Smooth muscle cell (in vitro differentiated cells): ENCODE measurements around the gene CLSTN2. TPM values are rescaled to one million over a fixed set of nuclear protein-coding genes. Genes with fewer than 3 reads are reported as not detected.

Source experiments
- DNase-seq: peaks from one replicate; lab custom pipeline; 2025; ENCODE audit not compliant: unreplicated experiment; lab: John Stamatoyannopoulos, UW
- H2AFZ ChIP-seq: fragments of 200-600 bp; sonication (generic); 2 replicates; pipeline ENCODE4 v1.6.0; 2016; ENCODE audit warnings: antibody characterized with exemption, low read depth, mild to moderate bottlenecking
- H3F3A ChIP-seq: fragments of 200-600 bp; sonication (generic); 2 replicates; pipeline ENCODE4 v1.6.0; 2017; ENCODE audit warnings: antibody characterized with exemption, low read depth
- H3K27ac ChIP-seq: fragments of 200-600 bp; sonication (generic); 2 replicates; pipeline ENCODE4 v1.5.1; 2016; ENCODE audit warnings: low read depth, mild to moderate bottlenecking
- H3K27me3 ChIP-seq: fragments of 200-600 bp; sonication (generic); 2 replicates; pipeline ENCODE4 v1.6.1; 2016; ENCODE audit warnings: low read depth, mild to moderate bottlenecking
- H3K36me3 ChIP-seq: fragments of 200-600 bp; sonication (generic); 2 replicates; pipeline ENCODE4 v1.5.1; 2016; ENCODE audit warnings: low read depth
- H3K4me1 ChIP-seq: fragments of 200-600 bp; sonication (generic); 2 replicates; pipeline ENCODE4 v1.5.1; 2016; ENCODE audit warnings: low read depth
- H3K4me2 ChIP-seq: fragments of 200-600 bp; sonication (generic); 2 replicates; pipeline ENCODE4 v1.6.0; 2016; ENCODE audit warnings: mild to moderate bottlenecking
- H3K4me3 ChIP-seq: fragments of 200-600 bp; sonication (generic); 2 replicates; pipeline ENCODE4 v1.5.1; 2016; ENCODE audit warnings: mild to moderate bottlenecking
- H3K79me2 ChIP-seq: fragments of 200-600 bp; sonication (generic); 2 replicates; pipeline ENCODE4 v1.6.0; 2016; ENCODE audit warnings: low read depth, mild to moderate bottlenecking
- H3K9ac ChIP-seq: fragments of 200-600 bp; sonication (generic); 2 replicates; pipeline ENCODE4 v1.6.0; 2016; ENCODE audit warnings: low read depth
- H3K9me3 ChIP-seq: fragments of 200-600 bp; sonication (generic); replicated peaks from 2 replicates; pipeline ENCODE4 v1.5.1; 2016; ENCODE audit warnings: low read depth
- H4K20me1 ChIP-seq: fragments of 200-600 bp; sonication (generic); 2 replicates; pipeline ENCODE4 v1.6.0; 2016; ENCODE audit warnings: low read depth
- CTCF ChIP-seq: fragments of 200-600 bp; sonication (generic); IDR thresholded peaks from 2 replicates; pipeline ENCODE4 v1.5.1; 2017; ENCODE audit warnings: borderline replicate concordance, mild to moderate bottlenecking, antibody characterized with exemption; ENCODE audit not compliant: insufficient read depth, poor library complexity, severe bottlenecking
- WGBS: methylation state at CpG from one replicate; pipeline ENCODE4 v1.1.7; 2016; ENCODE audit warnings: low lambda C conversion rate; 5-methylcytosine and 5-hydroxymethylcytosine counted together
- polyA plus RNA-seq: library from polyadenylated mRNA; unstranded; fragments of >200 nt; fragmentation: Nextera tagmentation; extraction: Ambion mirVana; gene quantifications from 2 replicates; pipeline ENCODE4 v1.2.1, GENCODE V29; 2016
- total RNA-seq: library from RNA; depleted of rRNA; stranded (reverse); fragments of >200 nt; gene quantifications from 2 replicates; pipeline ENCODE4 v1.2.3, GENCODE V29; 2014

Gene CLSTN2
- total and polyA plus RNA-seq, 2 experiments from 2014 or later: 0.91 to 1.5 TPM

- Histone ChIP-seq H3K79me2 (no peaks in the 10 kb centered on the region), H3K27ac (no peak overlapping the region), H3K9ac (no peak overlapping the region), H3K27me3 (no peaks in the 10 kb centered on the region), H3K36me3 (no peaks in the 10 kb centered on the region), H3K9me3 (no peaks in the 10 kb centered on the region), H3K4me2 (no peak overlapping the region), H3K4me3 (no peak overlapping the region), H4K20me1 (no peaks in the 10 kb centered on the region), H3F3A (no peaks in the 10 kb centered on the region), H2AFZ (no peak overlapping the region), H3K4me1 (peaks cover 4% of the 10 kb centered on the region)
- DNase-seq: no peak
- 81% methylated on average over 3 of the region's 3 CpGs for WGBS
- no peak for TF ChIP-seq CTCF
Measured at GRCh38 chr3:140394488-140395133, 459.6 kb downstream of the CLSTN2 start.

GRCh38 chr3:140395134-140396075, 460.4 kb downstream of the CLSTN2 start:
- no peak overlapping the region for H3K27ac ChIP-seq
- H2AFZ ChIP-seq: no peak overlapping the region
- H3K9me3 ChIP-seq: no peaks in the 10 kb centered on the region
- no peaks in the 10 kb centered on the region for H3F3A ChIP-seq
- H3K27me3 ChIP-seq: no peaks in the 10 kb centered on the region
- H3K79me2 ChIP-seq: no peaks in the 10 kb centered on the region
- no peaks in the 10 kb centered on the region for H3K36me3 ChIP-seq
- no peak overlapping the region for H3K4me2 ChIP-seq
- 86% methylated on average over 5 of the region's 5 CpGs for WGBS
- no peak overlapping the region for H3K9ac ChIP-seq
- no peak overlapping the region for H3K4me3 ChIP-seq
- H3K4me1 ChIP-seq: peaks cover 4% of the 10 kb centered on the region
- no peak for DNase-seq
- no peak for TF ChIP-seq CTCF
- no peaks in the 10 kb centered on the region for H4K20me1 ChIP-seq

- no peak overlapping the region for H3K9ac ChIP-seq
- H3K4me1 ChIP-seq: no peaks in the 10 kb centered on the region
- DNase-seq: no peak
- no peak overlapping the region for H2AFZ ChIP-seq
- WGBS: 82% methylated on average over 3 of the region's 3 CpGs
- no peak for TF ChIP-seq CTCF
- no peaks in the 10 kb centered on the region for H3K9me3 ChIP-seq
- no peaks in the 10 kb centered on the region for H4K20me1 ChIP-seq
- no peaks in the 10 kb centered on the region for H3K27me3 ChIP-seq
- no peak overlapping the region for H3K4me2 ChIP-seq
- H3K4me3 ChIP-seq: no peak overlapping the region
- H3K27ac ChIP-seq: no peak overlapping the region
- no peaks in the 10 kb centered on the region for H3K79me2 ChIP-seq
- no peaks in the 10 kb centered on the region for H3F3A ChIP-seq
- H3K36me3 ChIP-seq: no peaks in the 10 kb centered on the region
Measured at GRCh38 chr3:140396110-140396509, 461.1 kb downstream of the CLSTN2 start.
